Trophoblast cell (in vitro differentiated cells and primary cell): ENCODE results near the gene STK38L.

ENCODE experiments used
- DNase-seq, 2 donors: peaks; one replicate each; pipeline ENCODE4 v3.0.0-alpha.2; 2016
- H2AFZ ChIP-seq: 2 replicates; pipeline ENCODE4 v1.6.1; 2013; ENCODE audit warnings: low read length, moderate library complexity, mild to moderate bottlenecking; ENCODE audit not compliant: insufficient read depth, poor library complexity
- H2AK5ac ChIP-seq: 2 replicates; pipeline ENCODE4 v1.6.1; 2013; ENCODE audit warnings: mild to moderate bottlenecking, low read length
- H2BK120ac ChIP-seq: 2 replicates; pipeline ENCODE4 v1.6.1; 2013; ENCODE audit warnings: low read length, mild to moderate bottlenecking, moderate library complexity; ENCODE audit not compliant: insufficient read depth, poor library complexity
- H2BK12ac ChIP-seq: 2 replicates; pipeline ENCODE4 v1.6.1; 2013; ENCODE audit warnings: mild to moderate bottlenecking, low read length, moderate library complexity
- H2BK5ac ChIP-seq: 2 replicates; pipeline ENCODE4 v1.6.1; 2013; ENCODE audit warnings: low read length, low read depth, moderate library complexity, mild to moderate bottlenecking; ENCODE audit not compliant: poor library complexity
- H3K14ac ChIP-seq: 2 replicates; pipeline ENCODE4 v1.6.1; 2013; ENCODE audit warnings: mild to moderate bottlenecking, low read length
- H3K18ac ChIP-seq: 2 replicates; pipeline ENCODE4 v1.6.1; 2013; ENCODE audit warnings: mild to moderate bottlenecking, low read length
- H3K23ac ChIP-seq: 2 replicates; pipeline ENCODE4 v1.6.1; 2013; ENCODE audit warnings: low read length
- H3K27ac ChIP-seq: 2 replicates; pipeline ENCODE4 v1.5.1; 2013; ENCODE audit warnings: low read depth, mild to moderate bottlenecking, inconsistent platforms, low read length, moderate library complexity
- H3K27me3 ChIP-seq: 2 replicates; pipeline ENCODE4 v1.6.1; 2013; ENCODE audit warnings: inconsistent platforms, mild to moderate bottlenecking, low read length, moderate library complexity; ENCODE audit not compliant: insufficient read depth
- H3K36me3 ChIP-seq, 2 experiments: 1 replicate in 1 of 2; 2 replicates in 1 of 2; pipeline ENCODE4 v1.6.1; 2013; ENCODE audit warnings: low read length in 2 of 2, mild to moderate bottlenecking in 2 of 2, moderate library complexity in 1 of 2; ENCODE audit not compliant: insufficient read depth in 2 of 2, control insufficient read depth in 1 of 2
- H3K4ac ChIP-seq: 2 replicates; pipeline ENCODE4 v1.6.1; 2013; ENCODE audit warnings: low read depth, mild to moderate bottlenecking, low read length, moderate library complexity
- H3K4me1 ChIP-seq, 2 experiments: 1 replicate in 1 of 2; 2 replicates in 1 of 2; pipeline ENCODE4 v1.6.1; 2013; ENCODE audit warnings: low read length in 2 of 2, mild to moderate bottlenecking in 2 of 2, moderate library complexity in 1 of 2; ENCODE audit not compliant: insufficient read depth in 2 of 2, control insufficient read depth in 1 of 2
- H3K4me2 ChIP-seq: 2 replicates; pipeline ENCODE4 v1.6.1; 2013; ENCODE audit warnings: inconsistent platforms, mild to moderate bottlenecking, low read length, moderate library complexity
- H3K4me3 ChIP-seq: 2 replicates; pipeline ENCODE4 v1.5.1; 2013; ENCODE audit warnings: mild to moderate bottlenecking, low read depth, low read length, inconsistent platforms
- H3K79me1 ChIP-seq: one replicate; pipeline ENCODE4 v1.6.1; 2013; ENCODE audit warnings: low read length
- H3K79me2 ChIP-seq: 2 replicates; pipeline ENCODE4 v1.6.1; 2013; ENCODE audit warnings: low read length, mild to moderate bottlenecking; ENCODE audit not compliant: control insufficient read depth, insufficient read depth, poor library complexity
- H3K9ac ChIP-seq: 2 replicates; pipeline ENCODE4 v1.6.1; 2013; ENCODE audit warnings: mild to moderate bottlenecking, low read length
- H3K9me3 ChIP-seq: 2 replicates; pipeline ENCODE4 v1.6.1; 2013; ENCODE audit warnings: low read depth, mild to moderate bottlenecking, control low read depth, inconsistent platforms, low read length; ENCODE audit not compliant: insufficient read depth
- H4K12ac ChIP-seq: 2 replicates; pipeline ENCODE4 v1.6.1; 2013; ENCODE audit warnings: low read depth, mild to moderate bottlenecking, low read length, moderate library complexity
- H4K8ac ChIP-seq: 2 replicates; pipeline ENCODE4 v1.6.1; 2013; ENCODE audit warnings: low read depth, mild to moderate bottlenecking, low read length, moderate library complexity
- H4K91ac ChIP-seq: one replicate; pipeline ENCODE4 v1.6.1; 2013; ENCODE audit warnings: low read depth, mild to moderate bottlenecking, low read length, moderate library complexity
- WGBS: extraction: QIAGEN DNeasy Blood & Tissue Kit; methylation state at CpG from one replicate; pipeline ENCODE4 v1.1.7; 2013; ENCODE audit warnings: missing lambda C conversion rate; ENCODE audit not compliant: insufficient read length, insufficient coverage; ENCODE audit errors: extremely low coverage; 5-methylcytosine and 5-hydroxymethylcytosine counted together

STK38L gene

DNA sequence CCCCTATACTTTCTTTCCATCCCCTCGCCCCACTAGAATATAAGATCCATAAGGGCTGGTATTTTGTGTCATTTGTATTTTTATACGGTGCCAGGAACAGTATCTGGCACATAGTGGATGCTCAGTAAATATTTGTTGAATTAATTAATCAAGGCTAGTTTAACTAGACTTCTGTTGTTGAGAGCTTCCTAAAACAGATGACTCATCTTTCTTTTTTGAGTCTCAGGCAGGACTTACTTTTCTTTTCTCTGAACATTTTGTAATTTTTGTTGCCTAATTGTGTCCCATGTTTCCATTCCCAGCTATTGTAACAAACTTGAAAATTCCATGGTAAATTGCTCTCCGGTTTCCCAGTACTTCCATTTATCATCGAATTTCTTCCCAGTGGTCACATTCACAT lies 16.7 kb downstream of the STK38L start:
- Histone ChIP-seq H3K27ac (no peak overlapping the region), H2AFZ (no peak overlapping the region), H3K36me3 (no peaks in the 10 kb centered on the region), H3K79me1 (no peaks in the 10 kb centered on the region), H2BK12ac (no peak overlapping the region), H3K4ac (no peak overlapping the region), H3K23ac (no peak overlapping the region), H2BK120ac (no peak overlapping the region), H4K12ac (no peak overlapping the region), H3K4me1 (no peaks in the 10 kb centered on the region), H4K91ac (no peak overlapping the region), H2AK5ac (no peak overlapping the region), H3K79me2 (no peaks in the 10 kb centered on the region), H3K27me3 (no peaks in the 10 kb centered on the region), H3K9me3 (no peaks in the 10 kb centered on the region), H3K9ac (no peak overlapping the region), H4K8ac (no peak overlapping the region), H2BK5ac (no peak overlapping the region), H3K4me2 (no peak overlapping the region), H3K4me3 (no peak overlapping the region), H3K18ac (no peak overlapping the region), H3K14ac (no peak overlapping the region)
- no CpG with 5 or more reads among the region's 4 CpGs for WGBS
- DNase-seq, result no peak

DNA sequence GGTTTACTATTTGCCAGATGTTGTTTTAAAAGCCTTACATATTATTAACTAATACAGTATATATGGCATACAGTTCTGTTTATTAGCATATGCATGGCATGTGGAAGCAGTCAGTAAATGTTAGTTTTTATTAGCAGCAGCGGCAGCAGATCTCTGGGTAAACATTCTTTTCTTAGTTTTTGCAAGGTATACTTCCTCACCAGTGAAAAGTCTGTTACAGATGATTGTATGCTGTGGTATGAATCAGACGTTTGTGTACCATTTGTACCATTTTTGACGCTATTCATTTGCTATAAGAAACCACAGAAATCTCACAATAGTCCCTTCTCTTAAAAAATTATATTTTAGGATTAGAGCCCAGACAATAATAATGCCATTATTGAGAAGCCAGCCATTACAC lies 17.8 kb downstream of the STK38L start:
- Histone ChIP-seq H3K4me3 (no peak overlapping the region), H2BK5ac (no peak overlapping the region), H2AFZ (no peak overlapping the region), H3K18ac (no peak overlapping the region), H3K36me3 (no peaks in the 10 kb centered on the region), H2BK120ac (no peak overlapping the region), H3K27me3 (no peaks in the 10 kb centered on the region), H3K4me2 (no peak overlapping the region), H2BK12ac (no peak overlapping the region), H2AK5ac (no peak overlapping the region), H4K8ac (no peak overlapping the region), H3K27ac (no peak overlapping the region), H3K9me3 (no peaks in the 10 kb centered on the region), H3K79me1 (no peaks in the 10 kb centered on the region), H3K14ac (no peak overlapping the region), H3K23ac (no peak overlapping the region), H4K91ac (no peak overlapping the region), H3K4me1 (no peaks in the 10 kb centered on the region), H3K79me2 (no peaks in the 10 kb centered on the region), H3K9ac (no peak overlapping the region), H4K12ac (no peak overlapping the region), H3K4ac (no peak overlapping the region)
- no CpG with 5 or more reads among the region's 3 CpGs for WGBS
- no peak for DNase-seq

DNA sequence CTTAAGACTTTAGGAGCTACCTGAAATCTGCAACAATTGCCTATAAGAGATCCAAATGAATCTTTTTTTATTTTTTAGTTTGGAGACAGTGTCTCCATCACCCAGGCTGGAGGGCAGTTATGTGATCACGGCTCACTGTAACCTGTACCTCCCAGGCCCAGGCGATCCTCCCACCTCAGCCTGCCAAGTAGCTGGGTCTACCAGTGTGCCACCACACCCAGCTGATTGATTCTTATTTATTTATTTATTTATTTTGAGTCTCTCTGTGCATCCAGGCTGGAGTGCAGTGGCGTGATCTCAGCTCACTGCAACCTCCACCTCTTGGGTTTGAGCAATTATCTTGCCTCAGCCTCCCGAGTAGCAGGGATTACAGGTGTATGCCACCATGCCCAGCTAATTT lies 26.1 kb downstream of the STK38L start:
- Histone ChIP-seq H3K23ac (no peak overlapping the region), H2BK120ac (no peak overlapping the region), H2BK5ac (no peak overlapping the region), H3K4ac (no peak overlapping the region), H2BK12ac (no peak overlapping the region), H2AK5ac (no peak overlapping the region), H3K9me3 (peaks cover 1% of the 10 kb centered on the region), H3K4me1 (no peaks in the 10 kb centered on the region), H3K18ac (no peak overlapping the region), H3K27me3 (no peaks in the 10 kb centered on the region), H4K12ac (no peak overlapping the region), H3K79me1 (no peaks in the 10 kb centered on the region), H3K79me2 (no peaks in the 10 kb centered on the region), H4K91ac (no peak overlapping the region), H2AFZ (no peak overlapping the region), H3K4me3 (no peak overlapping the region), H3K14ac (no peak overlapping the region), H3K27ac (no peak overlapping the region), H3K36me3 (peaks cover 0 to 3% of the 10 kb centered on the region in 2 experiments), H4K8ac (no peak overlapping the region), H3K4me2 (no peak overlapping the region), H3K9ac (no peak overlapping the region)
- DNase-seq, result no peak
- no CpG with 5 or more reads among the region's 4 CpGs for WGBS

DNA sequence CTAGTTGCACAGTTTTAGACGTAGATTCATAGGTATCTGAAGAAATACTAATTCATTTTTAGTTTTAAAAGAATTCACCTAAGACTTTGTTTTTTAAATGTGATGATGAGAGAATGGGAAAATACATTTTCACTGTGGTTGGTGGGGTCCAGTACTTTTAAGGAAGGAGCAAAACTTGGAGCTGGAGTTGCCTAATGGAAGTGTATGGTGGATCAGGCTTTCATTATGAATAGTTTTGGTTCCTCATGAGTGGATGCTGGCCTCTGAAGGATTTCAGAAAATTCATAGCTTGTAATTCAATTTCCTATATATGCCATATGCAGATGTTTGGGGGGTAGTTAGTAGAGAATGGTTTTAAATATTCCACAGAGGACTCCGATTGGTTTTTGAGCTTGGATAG lies 27.1 kb downstream of the STK38L start:
- H3K4me1 ChIP-seq, result no peaks in the 10 kb centered on the region
- no peak overlapping the region for H3K23ac ChIP-seq
- H3K9ac ChIP-seq, result no peak overlapping the region
- H2AFZ ChIP-seq, result no peak overlapping the region
- no peak overlapping the region for H2AK5ac ChIP-seq
- no peak overlapping the region for H3K14ac ChIP-seq
- peaks cover 1% of the 10 kb centered on the region for H3K9me3 ChIP-seq
- H2BK120ac ChIP-seq, result no peak overlapping the region
- no peak overlapping the region for H3K18ac ChIP-seq
- H3K79me2 ChIP-seq, result no peaks in the 10 kb centered on the region
- DNase-seq, result no peak
- peaks cover 0 to 3% of the 10 kb centered on the region in 2 experiments for H3K36me3 ChIP-seq
- no peak overlapping the region for H3K27ac ChIP-seq
- no peaks in the 10 kb centered on the region for H3K79me1 ChIP-seq
- H4K8ac ChIP-seq, result no peak overlapping the region
- no peak overlapping the region for H3K4ac ChIP-seq
- no peaks in the 10 kb centered on the region for H3K27me3 ChIP-seq
- no peak overlapping the region for H3K4me3 ChIP-seq
- WGBS, result no CpG with 5 or more reads among the region's 2 CpGs
- H4K91ac ChIP-seq, result no peak overlapping the region
- H3K4me2 ChIP-seq, result no peak overlapping the region
- no peak overlapping the region for H4K12ac ChIP-seq
- H2BK5ac ChIP-seq, result no peak overlapping the region
- H2BK12ac ChIP-seq, result no peak overlapping the region
